Activated CD8-positive, alpha-beta memory T cell treated with anti-CD3 and anti-CD28 coated beads, Interleukin-2, amount 50 U/mL, for 1 hour (primary cell): Measurements from ENCODE around the gene CYP2F1.
"Not testable (repeated sequence)": the region's sequence is repeated elsewhere in the genome, so short reads cannot be mapped to it uniquely, and the experiment has no call there.

Experiments
- DNase-seq: peaks from one replicate; pipeline ENCODE4 v3.0.0-alpha.2; 2020; ENCODE audit errors: extremely low read depth

Gene CYP2F1

GRCh38 chr19:41127362-41127761 lies 13.1 kb downstream of the CYP2F1 start:
- DNase-seq: not testable (repeated sequence)

- DNase-seq: peak; percentile 10
Measured at GRCh38 chr19:41127801-41128300, 13.6 kb downstream of the CYP2F1 start.

- no peak for DNase-seq
Measured at GRCh38 chr19:41128692-41129091, 14.5 kb downstream of the CYP2F1 start.

- no peak for DNase-seq
Measured at GRCh38 chr19:41131186-41131585, 17.0 kb downstream of the CYP2F1 start.

- DNase-seq: no peak
Measured at GRCh38 chr19:41133260-41133659, 19.0 kb downstream of the CYP2F1 start.

- DNase-seq: no peak
Measured at GRCh38 chr19:41134616-41135015, 20.4 kb downstream of the CYP2F1 start.

GRCh38 chr19:41135390-41136384 lies 21.5 kb downstream of the CYP2F1 start:
- DNase-seq: not testable (repeated sequence)

- DNase-seq: no peak
Measured at GRCh38 chr19:41136636-41137455, 22.6 kb downstream of the CYP2F1 start.

GRCh38 chr19:41144403-41144802 lies 30.2 kb downstream of the CYP2F1 start:
- peak; percentile 82 for DNase-seq

- DNase-seq: no peak
Measured at GRCh38 chr19:41149831-41150230, 35.6 kb downstream of the CYP2F1 start.

- DNase-seq: not testable (repeated sequence)
Measured at GRCh38 chr19:41150986-41151385, 36.8 kb downstream of the CYP2F1 start.

GRCh38 chr19:41154060-41154459 lies 39.8 kb downstream of the CYP2F1 start:
- no peak for DNase-seq

- DNase-seq: no peak
Measured at GRCh38 chr19:41156207-41156606, 42.0 kb downstream of the CYP2F1 start.

- no peak for DNase-seq
Measured at GRCh38 chr19:41159881-41160280, 45.6 kb downstream of the CYP2F1 start.

- no peak for DNase-seq
Measured at GRCh38 chr19:41161903-41162302, 47.7 kb downstream of the CYP2F1 start.

- no peak for DNase-seq
Measured at GRCh38 chr19:41166944-41167804, 52.9 kb downstream of the CYP2F1 start.

GRCh38 chr19:41172297-41173164 lies 58.3 kb downstream of the CYP2F1 start:
- DNase-seq: no peak

GRCh38 chr19:41174297-41174928 lies 60.2 kb downstream of the CYP2F1 start:
- no peak for DNase-seq

GRCh38 chr19:41175801-41176777 lies 61.9 kb downstream of the CYP2F1 start:
- DNase-seq: peak; percentile 11
